Stimulated activated CD8-positive, alpha-beta memory T cell treated with anti-CD3 and anti-CD28 coated beads, Interleukin-12 subunit alpha, Interleukin-12 subunit beta, amount 100 ng/mL, for 4 hours (primary cell): ENCODE results near the gene AGAP2.
"Not testable (repeated sequence)": the region's sequence is repeated elsewhere in the genome, so short reads cannot be mapped to it uniquely, and the experiment has no call there.

Experiments used
- DNase-seq: peaks from one replicate; pipeline ENCODE4 v3.0.0-alpha.2; 2020; ENCODE audit warnings: low read depth

The AGAP2 gene

DNA sequence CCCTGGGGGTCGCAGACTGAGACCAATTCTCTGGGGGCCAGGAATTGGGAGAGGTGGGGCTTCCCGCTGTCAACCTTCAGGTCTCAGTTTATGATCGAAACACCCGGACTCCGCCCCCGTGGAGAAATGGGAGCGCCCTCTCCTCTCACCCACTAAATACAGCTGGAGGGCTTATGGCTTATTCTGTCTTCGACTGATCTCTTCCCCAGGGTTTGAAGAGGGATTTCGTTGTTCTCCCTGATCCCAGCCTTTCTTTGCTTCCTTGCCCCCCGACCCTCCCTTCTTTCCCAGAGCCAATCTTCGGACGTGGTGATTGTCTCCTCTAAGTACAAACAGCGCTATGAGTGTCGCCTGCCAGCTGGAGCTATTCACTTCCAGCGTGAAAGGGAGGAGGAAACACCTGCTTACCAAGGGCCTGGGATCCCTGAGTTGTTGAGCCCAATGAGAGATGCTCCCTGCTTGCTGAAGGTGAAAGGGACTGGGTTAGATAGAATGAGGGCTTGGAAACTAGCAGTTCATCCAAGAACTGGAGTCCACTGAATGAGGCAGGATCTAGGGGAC lies 44.0 kb downstream of the AGAP2 start:
- DNase-seq = no peak

DNA sequence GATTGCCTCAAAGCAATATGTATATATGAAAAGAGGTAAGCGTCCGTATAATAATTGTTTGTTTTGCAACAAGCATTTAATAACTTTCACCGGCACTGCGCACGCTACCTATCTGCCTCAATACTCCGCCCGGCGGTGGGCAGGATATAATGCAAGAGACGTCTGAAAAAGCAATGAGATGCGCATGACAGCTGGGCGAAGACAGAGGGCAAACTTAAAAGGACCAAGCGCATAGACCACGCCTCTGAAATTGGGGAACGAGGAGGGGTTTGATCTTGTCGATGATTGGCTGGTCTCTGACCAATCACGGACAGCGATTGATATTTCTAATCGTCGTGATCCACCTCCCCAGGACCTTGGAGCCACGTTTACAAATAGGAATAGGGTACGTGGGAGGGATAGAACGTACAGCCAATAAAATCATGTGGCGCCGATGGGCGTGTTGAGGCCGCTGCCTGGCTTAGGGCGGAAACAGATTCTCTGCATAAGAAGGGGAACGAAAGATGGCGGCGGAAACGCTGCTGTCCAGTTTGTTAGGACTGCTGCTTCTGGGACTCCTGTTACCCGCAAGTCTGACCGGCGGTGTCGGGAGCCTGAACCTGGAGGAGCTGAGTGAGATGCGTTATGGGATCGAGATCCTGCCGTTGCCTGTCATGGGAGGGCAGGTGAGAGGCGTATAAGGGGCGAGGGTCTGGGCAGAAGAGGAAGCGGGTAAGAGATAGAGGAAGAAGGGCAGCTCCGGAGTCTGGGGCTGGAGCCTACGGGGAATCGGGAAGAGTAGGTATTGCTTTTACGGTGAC lies 44.7 kb downstream of the AGAP2 start, which contains the start of gene OS9:
Gene OS9, plus strand, starts transcription at position 474 of the 800 bp plus-strand sequence. Its CDS starts 30 bp downstream, at position 504.
- DNase-seq = peak; percentile 85

DNA sequence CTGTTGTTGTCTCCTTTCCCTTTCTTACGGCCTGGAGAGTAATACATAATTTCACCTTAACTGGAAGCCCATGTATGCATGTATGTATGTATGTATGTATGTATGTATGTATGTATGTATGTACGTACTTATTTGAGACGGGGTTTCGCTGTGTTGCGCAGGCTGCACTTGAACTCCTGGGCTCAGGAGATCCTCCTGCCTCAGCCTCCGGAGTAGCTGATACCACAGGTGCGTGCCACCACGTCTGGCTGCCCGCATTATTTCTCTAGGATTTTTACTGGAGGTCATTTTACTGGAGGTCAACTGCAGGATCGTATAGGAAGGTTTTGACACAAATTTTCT lies 45.3 kb downstream of the AGAP2 start:
- no peak for DNase-seq

DNA sequence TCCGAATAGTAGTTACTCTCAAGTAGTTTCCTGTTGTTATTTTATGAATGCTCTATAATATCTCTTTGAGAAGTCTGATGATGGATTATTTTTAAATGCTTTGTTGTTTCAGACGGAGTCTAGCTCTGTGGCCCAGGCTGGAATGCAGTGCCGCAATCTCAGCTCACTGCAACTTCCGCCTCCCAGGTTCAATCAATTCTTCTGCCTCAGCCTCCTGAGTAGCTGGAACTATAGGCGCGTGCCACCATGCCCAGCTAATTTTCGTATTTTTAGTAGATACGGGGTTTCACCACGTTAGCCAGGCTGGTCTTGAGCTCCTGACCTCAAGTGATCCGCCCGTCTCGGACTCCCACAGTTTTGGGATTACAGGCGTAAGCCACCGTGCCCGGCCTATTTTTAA lies 46.0 kb downstream of the AGAP2 start:
- no peak for DNase-seq

DNA sequence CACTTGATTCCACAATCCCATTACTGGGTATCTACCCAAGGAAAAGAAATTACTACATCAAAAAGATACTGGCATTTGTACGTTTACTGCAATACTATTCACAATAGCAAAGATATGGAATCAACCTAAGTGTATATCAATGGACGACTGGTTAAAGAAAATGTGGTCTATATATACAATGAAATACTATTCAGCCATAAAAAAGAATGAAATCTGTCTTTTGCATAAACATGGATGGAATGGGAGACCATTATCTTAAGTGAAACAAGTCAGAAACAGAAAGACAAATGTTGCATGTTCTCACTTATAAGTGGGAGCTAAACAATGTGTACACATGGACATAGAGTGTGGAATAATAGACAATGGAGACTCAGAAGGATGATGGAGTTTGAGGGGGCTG lies 49.6 kb downstream of the AGAP2 start:
- DNase-seq = no peak

DNA sequence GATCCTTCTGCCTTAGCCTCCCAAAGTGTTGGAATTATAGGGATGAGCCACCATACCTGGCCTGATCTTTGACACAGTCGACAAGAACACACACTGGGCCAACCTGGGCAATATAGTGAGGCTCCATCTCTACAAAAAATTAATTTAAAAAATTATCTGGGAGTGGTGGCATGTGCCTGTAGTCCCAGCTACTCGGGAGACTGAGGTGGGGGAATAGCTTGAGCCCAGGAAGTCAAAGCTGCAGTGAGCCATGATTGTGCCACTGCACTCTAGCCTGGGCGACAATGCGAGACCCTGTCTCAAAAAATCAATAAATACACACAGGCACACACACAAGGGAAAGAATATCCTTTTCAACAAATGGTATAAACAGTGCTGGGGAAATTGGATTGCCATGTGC lies 50.7 kb downstream of the AGAP2 start:
- no peak for DNase-seq

DNA sequence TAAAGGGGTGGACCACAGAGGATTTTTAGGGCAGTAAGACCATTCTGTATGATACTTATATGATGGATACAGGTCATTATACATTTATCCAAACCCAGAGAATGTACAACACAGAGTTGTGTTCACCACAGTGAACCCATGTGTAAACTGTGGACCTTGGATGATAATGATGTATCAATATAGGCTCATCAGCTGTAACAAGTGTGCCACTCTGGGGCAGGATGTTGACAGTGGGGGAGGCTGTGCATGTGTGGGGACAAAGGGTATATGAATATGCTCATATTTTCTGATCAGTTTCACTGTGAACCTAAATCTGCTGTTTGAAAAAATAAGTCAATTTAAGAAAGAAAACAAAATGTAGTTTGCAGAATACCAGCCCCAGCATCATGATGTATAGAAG lies 58.8 kb downstream of the AGAP2 start:
- DNase-seq = no peak

DNA sequence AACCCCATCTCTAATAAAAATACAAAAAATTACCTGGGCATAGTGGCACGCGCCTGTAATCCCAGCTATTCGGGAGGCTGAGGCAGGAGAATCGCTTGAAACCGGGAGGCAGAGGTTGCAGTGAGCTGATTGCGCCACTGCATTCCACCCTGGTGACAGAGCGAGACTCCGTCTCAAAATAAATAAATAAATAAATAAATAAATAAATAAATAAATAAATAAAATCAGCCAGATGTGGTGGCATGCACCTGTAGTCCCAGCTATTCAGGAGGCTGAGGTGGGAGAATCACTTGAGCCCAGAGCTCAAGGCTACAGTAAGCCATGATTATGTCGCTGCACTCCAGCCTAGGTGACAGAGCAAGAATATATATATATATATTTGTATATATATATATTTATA lies 60.6 kb downstream of the AGAP2 start:
- not testable (repeated sequence) for DNase-seq

DNA sequence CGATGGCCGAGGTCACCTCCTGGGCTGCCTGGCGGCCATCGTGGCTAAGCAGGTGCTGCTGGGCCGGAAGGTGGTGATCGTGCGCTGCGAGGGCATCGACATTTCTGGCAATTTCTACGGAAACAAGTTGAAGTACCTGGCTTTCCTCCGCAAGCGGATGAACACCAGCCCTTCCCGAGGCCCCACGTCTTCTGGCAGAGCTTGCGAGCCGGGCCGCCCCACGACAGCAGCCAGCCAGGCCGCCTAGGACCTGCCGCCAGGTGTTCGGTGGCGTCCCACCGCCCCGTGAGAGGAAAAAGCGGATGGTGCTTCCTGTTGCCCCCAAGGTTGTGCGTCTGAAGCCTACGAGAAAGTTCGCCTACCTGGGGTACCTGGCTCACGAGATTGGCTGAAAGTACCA lies 63.9 kb downstream of the AGAP2 start:
- no peak for DNase-seq
